ENCODE data around the gene CACNA1C. TPM values are rescaled to one million over a fixed set of nuclear protein-coding genes. Genes with fewer than 3 reads are reported as not detected.

The CACNA1C gene
- total RNA-seq, 1 donor from 2014 or later, result 11.7 TPM

GRCh38 chr12:2137711-2138110 is 84.9 kb downstream of the CACNA1C start:
- no peak for DNase-seq (ENCODE audit: low spot score, unreplicated experiment)
- no peaks in the 10 kb centered on the region for H3K27me3 Mint-ChIP-seq
- no peak overlapping the region for H3K27ac Mint-ChIP-seq
- H3K36me3 Mint-ChIP-seq (ENCODE audit: insufficient read depth), result peaks cover 3% of the 10 kb centered on the region
- peaks cover 3% of the 10 kb centered on the region for H3K4me1 Mint-ChIP-seq (ENCODE audit: low read depth)
- H3K9me3 Mint-ChIP-seq (ENCODE audit: low read depth), result peaks cover 6% of the 10 kb centered on the region
- no peak overlapping the region for H3K4me3 Mint-ChIP-seq (ENCODE audit: low read depth)
- TF ChIP-seq, protein P1, sequence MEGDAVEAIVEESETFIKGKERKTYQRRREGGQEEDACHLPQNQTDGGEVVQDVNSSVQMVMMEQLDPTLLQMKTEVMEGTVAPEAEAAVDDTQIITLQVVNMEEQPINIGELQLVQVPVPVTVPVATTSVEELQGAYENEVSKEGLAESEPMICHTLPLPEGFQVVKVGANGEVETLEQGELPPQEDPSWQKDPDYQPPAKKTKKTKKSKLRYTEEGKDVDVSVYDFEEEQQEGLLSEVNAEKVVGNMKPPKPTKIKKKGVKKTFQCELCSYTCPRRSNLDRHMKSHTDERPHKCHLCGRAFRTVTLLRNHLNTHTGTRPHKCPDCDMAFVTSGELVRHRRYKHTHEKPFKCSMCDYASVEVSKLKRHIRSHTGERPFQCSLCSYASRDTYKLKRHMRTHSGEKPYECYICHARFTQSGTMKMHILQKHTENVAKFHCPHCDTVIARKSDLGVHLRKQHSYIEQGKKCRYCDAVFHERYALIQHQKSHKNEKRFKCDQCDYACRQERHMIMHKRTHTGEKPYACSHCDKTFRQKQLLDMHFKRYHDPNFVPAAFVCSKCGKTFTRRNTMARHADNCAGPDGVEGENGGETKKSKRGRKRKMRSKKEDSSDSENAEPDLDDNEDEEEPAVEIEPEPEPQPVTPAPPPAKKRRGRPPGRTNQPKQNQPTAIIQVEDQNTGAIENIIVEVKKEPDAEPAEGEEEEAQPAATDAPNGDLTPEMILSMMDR (IDR thresholded peaks at IDR 0.05; ENCODE audit: unreplicated experiment), result no peak

DNA sequence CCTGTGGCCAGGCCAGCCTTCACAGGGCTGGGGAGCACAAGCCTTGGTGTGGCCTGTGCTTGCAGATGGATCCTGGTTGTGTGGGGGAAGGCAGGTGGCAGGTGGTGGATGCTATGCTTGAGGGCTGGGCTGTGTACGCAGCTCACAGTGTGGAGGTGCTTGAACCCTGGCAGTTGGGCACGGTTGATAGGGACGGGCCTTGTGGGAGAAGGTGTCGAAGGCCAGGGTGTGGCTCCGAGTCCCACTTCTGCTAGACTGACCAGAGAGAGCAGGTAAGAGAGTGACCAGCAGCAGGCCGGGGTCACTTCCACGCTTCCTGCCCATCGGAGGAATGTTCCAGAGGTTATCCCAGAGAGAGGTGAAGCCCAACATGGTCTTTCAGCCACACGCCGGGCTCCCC is 85.5 kb downstream of the CACNA1C start:
- Mint-ChIP-seq H3K27ac (no peak overlapping the region), H3K27me3 (no peaks in the 10 kb centered on the region), H3K4me3 (ENCODE audit: low read depth) (no peak overlapping the region), H3K4me1 (ENCODE audit: low read depth) (peaks cover 3% of the 10 kb centered on the region), H3K36me3 (ENCODE audit: insufficient read depth) (peaks cover 3% of the 10 kb centered on the region), H3K9me3 (ENCODE audit: low read depth) (peaks cover 6% of the 10 kb centered on the region)
- TF ChIP-seq, protein P1 (IDR thresholded peaks at IDR 0.05; ENCODE audit: unreplicated experiment), result no peak
- no peak for DNase-seq (ENCODE audit: low spot score, unreplicated experiment)

- Mint-ChIP-seq H3K9me3 (ENCODE audit: low read depth) (peaks cover 6% of the 10 kb centered on the region), H3K36me3 (ENCODE audit: insufficient read depth) (peaks cover 3% of the 10 kb centered on the region), H3K4me3 (ENCODE audit: low read depth) (no peak overlapping the region), H3K27ac (no peak overlapping the region), H3K27me3 (no peaks in the 10 kb centered on the region), H3K4me1 (ENCODE audit: low read depth) (peaks cover 4% of the 10 kb centered on the region)
- no peak for DNase-seq (ENCODE audit: low spot score, unreplicated experiment)
- TF ChIP-seq, protein P1 (IDR thresholded peaks at IDR 0.05; ENCODE audit: unreplicated experiment), result no peak
Observed at GRCh38 chr12:2138871-2139308, 86.1 kb downstream of the CACNA1C start.

GRCh38 chr12:2139651-2140050 is 86.9 kb downstream of the CACNA1C start:
- H3K27me3 Mint-ChIP-seq, result no peaks in the 10 kb centered on the region
- peaks cover 10% of the 10 kb centered on the region for H3K4me1 Mint-ChIP-seq (ENCODE audit: low read depth)

GRCh38 chr12:2140858-2141519 is 88.2 kb downstream of the CACNA1C start:
- peak overlapping the region; percentile 39 for H3K27ac Mint-ChIP-seq
- TF ChIP-seq, protein P1 (IDR thresholded peaks at IDR 0.05; ENCODE audit: unreplicated experiment), result no peak
- DNase-seq (ENCODE audit: low spot score, unreplicated experiment), result no peak
- H3K4me3 Mint-ChIP-seq (ENCODE audit: low read depth), result no peak overlapping the region
- peaks cover 3% of the 10 kb centered on the region for H3K36me3 Mint-ChIP-seq (ENCODE audit: insufficient read depth)
- H3K4me1 Mint-ChIP-seq (ENCODE audit: low read depth), result peaks cover 16% of the 10 kb centered on the region
- peaks cover 2% of the 10 kb centered on the region for H3K27me3 Mint-ChIP-seq
- peaks cover 4% of the 10 kb centered on the region for H3K9me3 Mint-ChIP-seq (ENCODE audit: low read depth)

More at GRCh38 chr12:2139651-2140050, 86.9 kb downstream of the CACNA1C start:
- no peak overlapping the region for H3K4me3 Mint-ChIP-seq (ENCODE audit: low read depth)
- no peak overlapping the region for H3K27ac Mint-ChIP-seq
- DNase-seq (ENCODE audit: low spot score, unreplicated experiment), result no peak
- H3K36me3 Mint-ChIP-seq (ENCODE audit: insufficient read depth), result peaks cover 3% of the 10 kb centered on the region
- TF ChIP-seq, protein P1 (IDR thresholded peaks at IDR 0.05; ENCODE audit: unreplicated experiment), result no peak
- peaks cover 6% of the 10 kb centered on the region for H3K9me3 Mint-ChIP-seq (ENCODE audit: low read depth)

Measured in progenitor cell of endocrine pancreas (in vitro differentiated cells).